Measurements from ENCODE around the gene RPTOR. TPM values are rescaled to one million over a fixed set of nuclear protein-coding genes. Genes with fewer than 3 reads are reported as not detected.
A peak's percentile ranks its signal among the peaks of the same experiment; 100 is the strongest.

The RPTOR gene
- total RNA-seq, 1 experiment from 2014 or later = 30.6 TPM

GRCh38 chr17:80703142-80703478 is 158.5 kb downstream of the RPTOR start:
- Histone ChIP-seq H3K79me2 (ENCODE audit: low read length) (peaks cover 98% of the 10 kb centered on the region), H3K4me1 (ENCODE audit: low read length) (peaks cover 13% of the 10 kb centered on the region), H3K9me2 (replicated peaks; ENCODE audit: insufficient read depth, low read length) (no peaks in the 10 kb centered on the region), H2AFZ (ENCODE audit: low read length) (no peak overlapping the region), H3K4me3 (ENCODE audit: low read length) (no peak overlapping the region), H3K36me3 (ENCODE audit: insufficient read depth, low read length) (no peaks in the 10 kb centered on the region), H3K27me3 (ENCODE audit: low read length) (no peaks in the 10 kb centered on the region), H3K9me3 (ENCODE audit: low read length) (peaks cover 3% of the 10 kb centered on the region; the same call in 1 of the 2 replicates), H3K27ac (ENCODE audit: low read length) (no peak overlapping the region), H3K4me2 (ENCODE audit: low read depth, low read length, poor library complexity, severe bottlenecking) (no peak overlapping the region), H3K9ac (ENCODE audit: low read length) (no peak overlapping the region), H4K20me1 (ENCODE audit: insufficient read depth, low read depth, low read length) (no peaks in the 10 kb centered on the region)
- DNase-seq = no peak

- no peak overlapping the region for H3K9ac ChIP-seq (ENCODE audit: low read length)
- no peak for DNase-seq
- peaks cover 97% of the 10 kb centered on the region for H3K79me2 ChIP-seq (ENCODE audit: low read length)
- no peaks in the 10 kb centered on the region for H3K36me3 ChIP-seq (ENCODE audit: insufficient read depth, low read length)
- H3K27ac ChIP-seq (ENCODE audit: low read length) = peak overlapping the region; percentile 28; the same call in 1 of the 2 replicates
- no peak overlapping the region for H3K4me2 ChIP-seq (ENCODE audit: low read depth, low read length, poor library complexity, severe bottlenecking)
- peaks cover 13% of the 10 kb centered on the region for H3K4me1 ChIP-seq (ENCODE audit: low read length)
- no peak overlapping the region for H3K4me3 ChIP-seq (ENCODE audit: low read length)
- no peaks in the 10 kb centered on the region for H3K9me2 ChIP-seq (replicated peaks; ENCODE audit: insufficient read depth, low read length)
- no peaks in the 10 kb centered on the region for H3K9me3 ChIP-seq (ENCODE audit: low read length)
- H2AFZ ChIP-seq (ENCODE audit: low read length) = no peak overlapping the region
- H3K27me3 ChIP-seq (ENCODE audit: low read length) = no peaks in the 10 kb centered on the region
- H4K20me1 ChIP-seq (ENCODE audit: insufficient read depth, low read depth, low read length) = no peaks in the 10 kb centered on the region
These were observed 159.8 kb downstream of the RPTOR start for GRCh38 chr17:80704381-80704819.

- Histone ChIP-seq H4K20me1 (ENCODE audit: insufficient read depth, low read depth, low read length) (no peaks in the 10 kb centered on the region), H3K4me1 (ENCODE audit: low read length) (peaks cover 13% of the 10 kb centered on the region), H2AFZ (ENCODE audit: low read length) (no peak overlapping the region), H3K27ac (ENCODE audit: low read length) (0 out of 2 replicates have a peak overlapping the region, but pooled peaks have one; percentile 28), H3K9me2 (replicated peaks; ENCODE audit: insufficient read depth, low read length) (no peaks in the 10 kb centered on the region), H3K4me2 (ENCODE audit: low read depth, low read length, poor library complexity, severe bottlenecking) (no peak overlapping the region), H3K9me3 (ENCODE audit: low read length) (no peaks in the 10 kb centered on the region), H3K9ac (ENCODE audit: low read length) (no peak overlapping the region), H3K4me3 (ENCODE audit: low read length) (no peak overlapping the region), H3K79me2 (ENCODE audit: low read length) (peaks cover 98% of the 10 kb centered on the region), H3K36me3 (ENCODE audit: insufficient read depth, low read length) (no peaks in the 10 kb centered on the region), H3K27me3 (ENCODE audit: low read length) (no peaks in the 10 kb centered on the region)
- no peak for DNase-seq
These were observed 160.3 kb downstream of the RPTOR start for GRCh38 chr17:80704894-80705293.

GRCh38 chr17:80705988-80706387 is 161.3 kb downstream of the RPTOR start:
- no peak overlapping the region for H3K27ac ChIP-seq (ENCODE audit: low read length)
- H3K9me3 ChIP-seq (ENCODE audit: low read length) = no peaks in the 10 kb centered on the region
- DNase-seq = no peak
- no peak overlapping the region for H3K4me2 ChIP-seq (ENCODE audit: low read depth, low read length, poor library complexity, severe bottlenecking)
- no peak overlapping the region for H2AFZ ChIP-seq (ENCODE audit: low read length)
- H3K4me3 ChIP-seq (ENCODE audit: low read length) = no peak overlapping the region
- no peaks in the 10 kb centered on the region for H4K20me1 ChIP-seq (ENCODE audit: insufficient read depth, low read depth, low read length)
- no peaks in the 10 kb centered on the region for H3K36me3 ChIP-seq (ENCODE audit: insufficient read depth, low read length)
- peaks cover 13% of the 10 kb centered on the region for H3K4me1 ChIP-seq (ENCODE audit: low read length)
- H3K9me2 ChIP-seq (replicated peaks; ENCODE audit: insufficient read depth, low read length) = no peaks in the 10 kb centered on the region
- H3K79me2 ChIP-seq (ENCODE audit: low read length) = peaks cover 97% of the 10 kb centered on the region
- H3K9ac ChIP-seq (ENCODE audit: low read length) = no peak overlapping the region
- no peaks in the 10 kb centered on the region for H3K27me3 ChIP-seq (ENCODE audit: low read length)

- no peak overlapping the region for H3K27ac ChIP-seq (ENCODE audit: low read length)
- no peak overlapping the region for H3K4me2 ChIP-seq (ENCODE audit: low read depth, low read length, poor library complexity, severe bottlenecking)
- peaks cover 97% of the 10 kb centered on the region for H3K79me2 ChIP-seq (ENCODE audit: low read length)
- DNase-seq = no peak
- H4K20me1 ChIP-seq (ENCODE audit: insufficient read depth, low read depth, low read length) = no peaks in the 10 kb centered on the region
- H3K4me3 ChIP-seq (ENCODE audit: low read length) = no peak overlapping the region
- H3K9me3 ChIP-seq (ENCODE audit: low read length) = no peaks in the 10 kb centered on the region
- H3K9ac ChIP-seq (ENCODE audit: low read length) = no peak overlapping the region
- H3K9me2 ChIP-seq (replicated peaks; ENCODE audit: insufficient read depth, low read length) = no peaks in the 10 kb centered on the region
- H3K36me3 ChIP-seq (ENCODE audit: insufficient read depth, low read length) = no peaks in the 10 kb centered on the region
- no peaks in the 10 kb centered on the region for H3K27me3 ChIP-seq (ENCODE audit: low read length)
- H3K4me1 ChIP-seq (ENCODE audit: low read length) = peaks cover 13% of the 10 kb centered on the region
- H2AFZ ChIP-seq (ENCODE audit: low read length) = no peak overlapping the region
These were observed 161.8 kb downstream of the RPTOR start for GRCh38 chr17:80706463-80706867.

- H3K9me2 ChIP-seq (replicated peaks; ENCODE audit: insufficient read depth, low read length) = no peaks in the 10 kb centered on the region
- H2AFZ ChIP-seq (ENCODE audit: low read length) = no peak overlapping the region
- DNase-seq = no peak
- peaks cover 6% of the 10 kb centered on the region for H3K4me1 ChIP-seq (ENCODE audit: low read length)
- H3K79me2 ChIP-seq (ENCODE audit: low read length) = peaks cover 96% of the 10 kb centered on the region
- no peaks in the 10 kb centered on the region for H3K9me3 ChIP-seq (ENCODE audit: low read length)
- H3K9ac ChIP-seq (ENCODE audit: low read length) = no peak overlapping the region
- H3K27me3 ChIP-seq (ENCODE audit: low read length) = no peaks in the 10 kb centered on the region
- H3K27ac ChIP-seq (ENCODE audit: low read length) = no peak overlapping the region
- no peak overlapping the region for H3K4me2 ChIP-seq (ENCODE audit: low read depth, low read length, poor library complexity, severe bottlenecking)
- H3K36me3 ChIP-seq (ENCODE audit: insufficient read depth, low read length) = no peaks in the 10 kb centered on the region
- H3K4me3 ChIP-seq (ENCODE audit: low read length) = no peak overlapping the region
- H4K20me1 ChIP-seq (ENCODE audit: insufficient read depth, low read depth, low read length) = no peaks in the 10 kb centered on the region
These were observed 163.8 kb downstream of the RPTOR start for GRCh38 chr17:80708480-80708879.

GRCh38 chr17:80709090-80709695 is 164.6 kb downstream of the RPTOR start:
- no peak overlapping the region for H3K27ac ChIP-seq (ENCODE audit: low read length)

GRCh38 chr17:80710714-80711302 is 166.2 kb downstream of the RPTOR start:
- Histone ChIP-seq H3K79me2 (ENCODE audit: low read length) (peaks cover 93% of the 10 kb centered on the region), H3K27ac (ENCODE audit: low read length) (no peak overlapping the region), H3K36me3 (ENCODE audit: insufficient read depth, low read length) (no peaks in the 10 kb centered on the region)

More at GRCh38 chr17:80709090-80709695, 164.6 kb downstream of the RPTOR start:
- no peaks in the 10 kb centered on the region for H3K9me2 ChIP-seq (replicated peaks; ENCODE audit: insufficient read depth, low read length)
- no peak overlapping the region for H3K4me2 ChIP-seq (ENCODE audit: low read depth, low read length, poor library complexity, severe bottlenecking)
- no peak overlapping the region for H3K4me3 ChIP-seq (ENCODE audit: low read length)
- no peaks in the 10 kb centered on the region for H3K9me3 ChIP-seq (ENCODE audit: low read length)
- peaks cover 95% of the 10 kb centered on the region for H3K79me2 ChIP-seq (ENCODE audit: low read length)
- H4K20me1 ChIP-seq (ENCODE audit: insufficient read depth, low read depth, low read length) = no peaks in the 10 kb centered on the region
- no peak overlapping the region for H3K9ac ChIP-seq (ENCODE audit: low read length)
- H3K36me3 ChIP-seq (ENCODE audit: insufficient read depth, low read length) = no peaks in the 10 kb centered on the region
- H3K4me1 ChIP-seq (ENCODE audit: low read length) = peaks cover 5% of the 10 kb centered on the region; the same call in 1 of the 2 replicates
- H3K27me3 ChIP-seq (ENCODE audit: low read length) = no peaks in the 10 kb centered on the region
- no peak for DNase-seq
- no peak overlapping the region for H2AFZ ChIP-seq (ENCODE audit: low read length)

More at GRCh38 chr17:80710714-80711302, 166.2 kb downstream of the RPTOR start:
- DNase-seq = no peak
- H3K9me2 ChIP-seq (replicated peaks; ENCODE audit: insufficient read depth, low read length) = no peaks in the 10 kb centered on the region
- H3K4me3 ChIP-seq (ENCODE audit: low read length) = no peak overlapping the region
- H3K4me2 ChIP-seq (ENCODE audit: low read depth, low read length, poor library complexity, severe bottlenecking) = no peak overlapping the region
- no peaks in the 10 kb centered on the region for H3K27me3 ChIP-seq (ENCODE audit: low read length)
- no peak overlapping the region for H2AFZ ChIP-seq (ENCODE audit: low read length)
- no peaks in the 10 kb centered on the region for H3K9me3 ChIP-seq (ENCODE audit: low read length)
- no peaks in the 10 kb centered on the region for H4K20me1 ChIP-seq (ENCODE audit: insufficient read depth, low read depth, low read length)
- no peak overlapping the region for H3K9ac ChIP-seq (ENCODE audit: low read length)
- H3K4me1 ChIP-seq (ENCODE audit: low read length) = no peaks in the 10 kb centered on the region

All from Karpas-422 (cell line).